ENCODE data around the gene TRERF1. TPM values are rescaled to one million over a fixed set of nuclear protein-coding genes. Genes with fewer than 3 reads are reported as not detected.
A peak's percentile ranks its signal among the peaks of the same experiment; 100 is the strongest.

The TRERF1 gene
- total and polyA plus RNA-seq, 2 experiments from 2014 or later = 11.2 to 20.6 TPM

- TF ChIP-seq ZNF462 (CRISPR knock-in tag; IDR thresholded peaks at IDR 0.05) = no peak
- no peak for TF ChIP-seq CREB1 (CRISPR knock-in tag; IDR thresholded peaks at IDR 0.05; ENCODE audit: low read depth)
- TF ChIP-seq ETS1 (IDR thresholded peaks at IDR 0.05) = no peak
- no peak for TF ChIP-seq STAT1 (IDR thresholded peaks at IDR 0.05; ENCODE audit: unreplicated experiment)
Observed at GRCh38 chr6:42278131-42278853, 173.4 kb downstream of the TRERF1 start (continued).

GRCh38 chr6:42276034-42276890, 175.5 kb downstream of the TRERF1 start:
- Histone ChIP-seq H4K20me1 (replicated peaks; ENCODE audit: insufficient read depth) (no peaks in the 10 kb centered on the region; the same call in 1 of the 2 replicates), H3K4me3 (no peak overlapping the region), H2AFZ (no peak overlapping the region), H3K27ac (ENCODE audit: low read depth) (0 out of 2 replicates have a peak overlapping the region, but pooled peaks have one; percentile 19), H3K36me3 (ENCODE audit: insufficient read depth) (no peaks in the 10 kb centered on the region), H3K27me3 (ENCODE audit: insufficient read depth) (no peaks in the 10 kb centered on the region), H3K9me2 (ENCODE audit: insufficient read depth) (no peaks in the 10 kb centered on the region), H3F3A (replicated peaks; ENCODE audit: low read depth) (0 out of 2 replicates have a peak, but pooled peaks cover 3% of the 10 kb centered on the region), H3K4me1 (ENCODE audit: insufficient read depth) (no peaks in the 10 kb centered on the region; the same call in 1 of the 2 replicates), H3K4me2 (no peak overlapping the region), H3K79me2 (replicated peaks; ENCODE audit: insufficient read depth) (peaks cover 11% of the 10 kb centered on the region)
- Mint-ChIP-seq H3K9me3 (no peaks in the 10 kb centered on the region), H3K27ac (peak overlapping the region; percentile 73; the same call in 1 of the 2 replicates), H3K36me3 (ENCODE audit: low read depth) (no peaks in the 10 kb centered on the region; the same call in 2 of the 3 replicates), H3K4me3 (no peak overlapping the region), H3K27me3 (ENCODE audit: insufficient read depth, low read depth, poor library complexity) (peaks cover 6% of the 10 kb centered on the region), H3K4me1 (peaks cover 38% of the 10 kb centered on the region)
- DNase-seq (ENCODE audit: low spot score) (no peak), ATAC-seq (peak; percentile 19; the same call in 2 of the 3 replicates)
- no peak for TF ChIP-seq ZNF331 (CRISPR knock-in tag; IDR thresholded peaks at IDR 0.05; ENCODE audit: low read depth)
- no peak for TF ChIP-seq CREB1 (CRISPR knock-in tag; IDR thresholded peaks at IDR 0.05; ENCODE audit: low read depth)

Measured in GM23338 (cell line).